HEK293 (cell line): ENCODE results near the gene MICAL3.
A peak's percentile ranks its signal among the peaks of the same experiment; 100 is the strongest.

Source experiments
- CTCF ChIA-PET: fragments of 350-600 bp; formaldehyde crosslinking; extraction: SDS; loops from one replicate; lab custom pipeline; 2021; ENCODE audit warnings: antibody characterized with exemption; lab: Yijun Ruan, JAX
- POLR2A ChIA-PET: fragments of 300-600 bp; formaldehyde crosslinking; extraction: SDS; loops from one replicate; lab custom pipeline; 2020; ENCODE audit warnings: antibody characterized with exemption, inconsistent platforms; lab: Yijun Ruan, JAX
- H3K27ac ChIP-seq: fragments of 200-500 bp; sonication (Bioruptor generic); 2 replicates; pipeline ENCODE4 v1.5.1; 2014; ENCODE audit warnings: low read depth, low read length, control low read depth, inconsistent platforms; ENCODE audit errors: extremely low read depth
- H3K36me3 ChIP-seq, 2 experiments: fragments of 200-500 bp in 1 of 2; sonication (Bioruptor generic) in 1 of 2; 1 replicate in 1 of 2; 2 replicates in 1 of 2; pipeline ENCODE4 v1.5.1; 2014 to 2017; ENCODE audit warnings: inconsistent platforms in 2 of 2, low read length in 2 of 2; ENCODE audit not compliant: control insufficient read depth in 2 of 2, insufficient read depth in 1 of 2
- H3K4me1 ChIP-seq: fragments of 200-500 bp; sonication (Bioruptor generic); 2 replicates; pipeline ENCODE4 v1.5.1; 2014; ENCODE audit warnings: mild to moderate bottlenecking, low read length, inconsistent platforms; ENCODE audit not compliant: control insufficient read depth, insufficient read depth
- H3K4me3 ChIP-seq: 2 replicates; pipeline ENCODE4 v1.5.1; 2011; ENCODE audit warnings: low read depth, mild to moderate bottlenecking, control low read depth, low read length, moderate library complexity
- H3K9me3 ChIP-seq: fragments of 200-500 bp; sonication (Bioruptor generic); 2 replicates; pipeline ENCODE4 v1.5.1; 2014; ENCODE audit warnings: low read depth, low read length, inconsistent platforms; ENCODE audit not compliant: control insufficient read depth, insufficient read depth
- GLIS1 ChIP-seq: fragments of 450-650 bp; formaldehyde crosslinking; IDR thresholded peaks from 2 replicates; pipeline ENCODE4 v1.5.1; 2016; ENCODE audit warnings: missing biosample characterization, missing genetic modification characterization
- KLF1 ChIP-seq: fragments of 450-650 bp; formaldehyde crosslinking; IDR thresholded peaks from 2 replicates; pipeline ENCODE4 v1.5.1; 2016; ENCODE audit warnings: missing biosample characterization, missing genetic modification characterization
- KLF17 ChIP-seq: fragments of 450-650 bp; formaldehyde crosslinking; IDR thresholded peaks from 2 replicates; pipeline ENCODE4 v1.5.1; 2016; ENCODE audit warnings: missing biosample characterization, missing genetic modification characterization
- PATZ1 ChIP-seq: fragments of 450-650 bp; formaldehyde crosslinking; IDR thresholded peaks from 2 replicates; pipeline ENCODE4 v1.5.1; 2016; ENCODE audit warnings: missing biosample characterization, missing genetic modification characterization
- PRDM10 ChIP-seq: fragments of 450-650 bp; formaldehyde crosslinking; IDR thresholded peaks from 2 replicates; pipeline ENCODE4 v1.5.1; 2016; ENCODE audit warnings: missing biosample characterization, missing genetic modification characterization
- SP3 ChIP-seq: fragments of 450-650 bp; formaldehyde crosslinking; IDR thresholded peaks from 2 replicates; pipeline ENCODE4 v1.5.1; 2016; ENCODE audit warnings: missing biosample characterization, missing genetic modification characterization
- ZBTB6 ChIP-seq: fragments of 450-650 bp; formaldehyde crosslinking; IDR thresholded peaks from 2 replicates; pipeline ENCODE4 v1.5.1; 2017; ENCODE audit warnings: missing biosample characterization, missing genetic modification characterization
- ZEB2 ChIP-seq: fragments of 450-650 bp; formaldehyde crosslinking; IDR thresholded peaks from 2 replicates; pipeline ENCODE4 v1.5.1; 2016; ENCODE audit warnings: missing biosample characterization, missing genetic modification characterization
- ZFHX2 ChIP-seq: fragments of 450-650 bp; formaldehyde crosslinking; conservative IDR thresholded peaks from 2 replicates; pipeline ENCODE4 v1.5.1; 2016; ENCODE audit warnings: missing biosample characterization, missing genetic modification characterization
- ZFP41 ChIP-seq: fragments of 450-650 bp; formaldehyde crosslinking; IDR thresholded peaks from 2 replicates; pipeline ENCODE4 v1.5.1; 2016; ENCODE audit warnings: missing biosample characterization, missing genetic modification characterization, borderline replicate concordance
- ZNF155 ChIP-seq: fragments of 450-650 bp; formaldehyde crosslinking; IDR thresholded peaks from 2 replicates; pipeline ENCODE4 v1.5.1; 2016; ENCODE audit warnings: missing biosample characterization, missing genetic modification characterization
- ZNF16 ChIP-seq: fragments of 450-650 bp; formaldehyde crosslinking; IDR thresholded peaks from 2 replicates; pipeline ENCODE4 v1.5.1; 2016; ENCODE audit warnings: low read depth, missing biosample characterization, missing genetic modification characterization
- ZNF169 ChIP-seq: fragments of 450-650 bp; formaldehyde crosslinking; IDR thresholded peaks from 2 replicates; pipeline ENCODE4 v1.5.1; 2016; ENCODE audit warnings: missing biosample characterization, missing genetic modification characterization
- ZNF184 ChIP-seq: fragments of 450-650 bp; IDR thresholded peaks from 2 replicates; pipeline ENCODE4 v1.5.1; 2018; ENCODE audit warnings: missing biosample characterization, mild to moderate bottlenecking, missing genetic modification characterization
- ZNF449 ChIP-seq: fragments of 450-650 bp; formaldehyde crosslinking; IDR thresholded peaks from 2 replicates; pipeline ENCODE4 v1.5.1; 2017; ENCODE audit warnings: missing biosample characterization, mild to moderate bottlenecking, missing genetic modification characterization, moderate library complexity
- ZNF488 ChIP-seq: fragments of 450-650 bp; formaldehyde crosslinking; IDR thresholded peaks from 2 replicates; pipeline ENCODE4 v1.5.1; 2016; ENCODE audit warnings: missing biosample characterization, missing genetic modification characterization
- ZNF530 ChIP-seq: fragments of 450-650 bp; formaldehyde crosslinking; IDR thresholded peaks from 2 replicates; pipeline ENCODE4 v1.5.1; 2016; ENCODE audit warnings: low read depth, missing biosample characterization, missing genetic modification characterization
- ZNF621 ChIP-seq: fragments of 450-650 bp; formaldehyde crosslinking; IDR thresholded peaks from 2 replicates; pipeline ENCODE4 v1.5.1; 2017; ENCODE audit warnings: missing biosample characterization, missing genetic modification characterization
- ZNF707 ChIP-seq: fragments of 450-650 bp; formaldehyde crosslinking; IDR thresholded peaks from 2 replicates; pipeline ENCODE4 v1.5.1; 2016; ENCODE audit warnings: missing biosample characterization, missing genetic modification characterization
- ZNF791 ChIP-seq: fragments of 450-650 bp; formaldehyde crosslinking; IDR thresholded peaks from 2 replicates; pipeline ENCODE4 v1.5.1; 2016; ENCODE audit warnings: missing biosample characterization, missing genetic modification characterization

MICAL3 gene

GRCh38 chr22:18056807-18057474 lies 32.6 kb upstream of the MICAL3 start:
- Histone ChIP-seq H3K27ac (peak overlapping the region; percentile 79), H3K4me3 (no peak overlapping the region), H3K36me3 (no peaks in the 10 kb centered on the region), H3K9me3 (no peaks in the 10 kb centered on the region), H3K4me1 (peaks cover 24% of the 10 kb centered on the region)
- TF ChIP-seq ZFHX2 (tag by site-specific recombination) (peak; percentile 17; the same call in 1 of the 2 replicates), ZNF155 (tag by site-specific recombination) (no peak)
- POLR2A ChIA-PET = interaction anchor here (0.6 to 2.0 kb wide), 4 partner anchors 13 to 183 kb away, joined by 3 to 5 read pairs (median 4); partner anchors contain the start of gene PEX26
- CTCF ChIA-PET = interaction anchor here (0.8 to 5.3 kb wide), 8 partner anchors 17 to 227 kb away, joined by 3 to 34 read pairs (median 4); partner anchors contain the start of gene MICAL3

GRCh38 chr22:18056161-18056666 lies 31.9 kb upstream of the MICAL3 start:
- Histone ChIP-seq H3K4me1 (peaks cover 24% of the 10 kb centered on the region), H3K4me3 (no peak overlapping the region), H3K36me3 (no peaks in the 10 kb centered on the region), H3K9me3 (no peaks in the 10 kb centered on the region), H3K27ac (peak overlapping the region; percentile 79)
- CTCF ChIA-PET = interaction anchor here (0.8 to 5.3 kb wide), 9 partner anchors 18 to 226 kb away, joined by 3 to 34 read pairs (median 4); partner anchors contain the start of gene MICAL3
- POLR2A ChIA-PET = interaction anchor here (0.9 to 2.0 kb wide), 4 partner anchors 12 to 25 kb away, joined by 3 to 5 read pairs (median 4); partner anchors contain the start of gene PEX26
- TF ChIP-seq ZNF16 (tag by site-specific recombination) (no peak), KLF1 (tag by site-specific recombination) (peak; percentile 51; the same call in 1 of the 2 replicates), ZNF621 (tag by site-specific recombination) (no peak), ZNF184 (no peak), ZNF169 (tag by site-specific recombination) (no peak), ZBTB6 (peak; percentile 7; the same call in 1 of the 2 replicates), ZNF488 (tag by site-specific recombination) (no peak), SP3 (tag by site-specific recombination) (0 out of 2 replicates have a peak, but pooled peaks have one; percentile 37), ZNF530 (no peak), PATZ1 (tag by site-specific recombination) (peak; percentile 30; the same call in 1 of the 2 replicates), KLF17 (tag by site-specific recombination) (0 out of 2 replicates have a peak, but pooled peaks have one; percentile 34), ZFP41 (tag by site-specific recombination) (no peak), PRDM10 (tag by site-specific recombination) (peak; percentile 98), ZNF449 (tag by site-specific recombination) (no peak), ZEB2 (tag by site-specific recombination) (0 out of 2 replicates have a peak, but pooled peaks have one; percentile 57), ZNF707 (tag by site-specific recombination) (no peak), GLIS1 (tag by site-specific recombination) (peak; percentile 41; the same call in 1 of the 2 replicates), ZNF791 (tag by site-specific recombination) (no peak)
